ENCODE data around the gene TTC22.

- TF ChIP-seq CTCF (IDR thresholded peaks at IDR 0.05) (no peak), POLR2A (IDR thresholded peaks at IDR 0.05) (no peak), EP300 (IDR thresholded peaks at IDR 0.05) (no peak)
These were observed 14.3 kb downstream of the TTC22 start for GRCh38 chr1:54786778-54787177.
